Measurements from ENCODE around the gene PITPNC1. TPM values are rescaled to one million over a fixed set of nuclear protein-coding genes. Genes with fewer than 3 reads are reported as not detected.
"Not testable (repeated sequence)": the region's sequence is repeated elsewhere in the genome, so short reads cannot be mapped to it uniquely, and the experiment has no call there.

PITPNC1 gene
- total and polyA plus RNA-seq, 2 donors (not counting 1 experiment from before 2014, with no cell fraction given), result 5.8 to 7.1 TPM

- H3K27me3 ChIP-seq (ENCODE audit: control insufficient read depth, insufficient read depth, low read length), result no peaks in the 10 kb centered on the region
- no peak overlapping the region for H3K4me3 ChIP-seq (replicated peaks in 1 of 4; ENCODE audit: control extremely low read depth in 1 of 4, insufficient read depth in 1 of 4, low read depth in 3 of 4, low read length in 4 of 4)
- H3K4me1 ChIP-seq (ENCODE audit: control insufficient read depth, extremely low read depth, insufficient read depth, low read length), result no peaks in the 10 kb centered on the region
- H2AFZ ChIP-seq (ENCODE audit: low read length), result no peak overlapping the region
- H3K9me3 ChIP-seq (ENCODE audit: control insufficient read depth, insufficient read depth, low read depth, low read length), result no peaks in the 10 kb centered on the region
- DNase-seq (ENCODE audit: low read depth in 2 of 2), result no peak
- H3K9ac ChIP-seq (ENCODE audit: insufficient read depth, low read length), result no peak overlapping the region
- TF ChIP-seq EZH2 (IDR thresholded peaks at IDR 0.05; ENCODE audit: low read length, missing control alignments) (no peak), CTCF (conservative IDR thresholded peaks at IDR 0.05 in 1 of 2, IDR thresholded peaks at IDR 0.05 in 1 of 2; ENCODE audit: low read depth in 1 of 2, low read length in 2 of 2) (no peak)
- H3K4me2 ChIP-seq (ENCODE audit: extremely low read depth, insufficient read depth, low read length), result no peak overlapping the region
- no peak overlapping the region for H3K27ac ChIP-seq (ENCODE audit: insufficient read depth, low read length)
- no peaks in the 10 kb centered on the region for H3K36me3 ChIP-seq (ENCODE audit: control insufficient read depth, insufficient read depth, low read length)
- no peaks in the 10 kb centered on the region for H3K79me2 ChIP-seq (ENCODE audit: control insufficient read depth, insufficient read depth, low read length)
- H4K20me1 ChIP-seq (ENCODE audit: control insufficient read depth, extremely low read depth, insufficient read depth, low read length), result no peaks in the 10 kb centered on the region
These were observed 94.0 kb downstream of the PITPNC1 start for GRCh38 chr17:67471118-67471517.

- DNase-seq (ENCODE audit: low read depth in 2 of 2), result peak; percentile 38 to 43
These were observed 95.5 kb downstream of the PITPNC1 start for GRCh38 chr17:67472606-67473005.

GRCh38 chr17:67474081-67474661, 97.1 kb downstream of the PITPNC1 start:
- Histone ChIP-seq H3K4me1 (ENCODE audit: control insufficient read depth, extremely low read depth, insufficient read depth, low read length) (peaks cover 5% of the 10 kb centered on the region), H3K4me3 (replicated peaks in 1 of 4; ENCODE audit: control extremely low read depth in 1 of 4, insufficient read depth in 1 of 4, low read depth in 3 of 4, low read length in 4 of 4) (no peak overlapping the region), H2AFZ (ENCODE audit: low read length) (no peak overlapping the region), H3K79me2 (ENCODE audit: control insufficient read depth, insufficient read depth, low read length) (peaks cover 3% of the 10 kb centered on the region), H3K27me3 (ENCODE audit: control insufficient read depth, insufficient read depth, low read length) (no peaks in the 10 kb centered on the region), H4K20me1 (ENCODE audit: control insufficient read depth, extremely low read depth, insufficient read depth, low read length) (no peaks in the 10 kb centered on the region), H3K36me3 (ENCODE audit: control insufficient read depth, insufficient read depth, low read length) (no peaks in the 10 kb centered on the region), H3K27ac (ENCODE audit: insufficient read depth, low read length) (no peak overlapping the region), H3K4me2 (ENCODE audit: extremely low read depth, insufficient read depth, low read length) (no peak overlapping the region), H3K9me3 (ENCODE audit: control insufficient read depth, insufficient read depth, low read depth, low read length) (no peaks in the 10 kb centered on the region), H3K9ac (ENCODE audit: insufficient read depth, low read length) (no peak overlapping the region)
- peak; percentile 72 to 80 for DNase-seq (ENCODE audit: low read depth in 2 of 2)
- TF ChIP-seq CTCF (conservative IDR thresholded peaks at IDR 0.05 in 1 of 2, IDR thresholded peaks at IDR 0.05 in 1 of 2; ENCODE audit: low read depth in 1 of 2, low read length in 2 of 2) (no peak), EZH2 (IDR thresholded peaks at IDR 0.05; ENCODE audit: low read length, missing control alignments) (no peak)

More at GRCh38 chr17:67472606-67473005, 95.5 kb downstream of the PITPNC1 start:
- not testable (repeated sequence) for H3K9ac ChIP-seq (ENCODE audit: insufficient read depth, low read length); H3K36me3 ChIP-seq (ENCODE audit: control insufficient read depth, insufficient read depth, low read length); H3K4me3 ChIP-seq (replicated peaks in 1 of 4; ENCODE audit: control extremely low read depth in 1 of 4, insufficient read depth in 1 of 4, low read depth in 3 of 4, low read length in 4 of 4); H3K4me1 ChIP-seq (ENCODE audit: control insufficient read depth, extremely low read depth, insufficient read depth, low read length); H2AFZ ChIP-seq (ENCODE audit: low read length); H3K79me2 ChIP-seq (ENCODE audit: control insufficient read depth, insufficient read depth, low read length); H3K27me3 ChIP-seq (ENCODE audit: control insufficient read depth, insufficient read depth, low read length); H3K4me2 ChIP-seq (ENCODE audit: extremely low read depth, insufficient read depth, low read length); H3K9me3 ChIP-seq (ENCODE audit: control insufficient read depth, insufficient read depth, low read depth, low read length); H4K20me1 ChIP-seq (ENCODE audit: control insufficient read depth, extremely low read depth, insufficient read depth, low read length); H3K27ac ChIP-seq (ENCODE audit: insufficient read depth, low read length)

All from fibroblast of lung (primary cell).